GM19025 (cell line): Measurements from ENCODE around the gene TRPV2.

Source experiments
- ATAC-seq: cut with Tn5 transposase; IDR thresholded peaks from one replicate; pipeline ENCODE4 v1.9.1; 2021; ENCODE audit warnings: mild to moderate bottlenecking, low read depth, moderate library complexity; ENCODE audit not compliant: unreplicated experiment

The TRPV2 gene

DNA sequence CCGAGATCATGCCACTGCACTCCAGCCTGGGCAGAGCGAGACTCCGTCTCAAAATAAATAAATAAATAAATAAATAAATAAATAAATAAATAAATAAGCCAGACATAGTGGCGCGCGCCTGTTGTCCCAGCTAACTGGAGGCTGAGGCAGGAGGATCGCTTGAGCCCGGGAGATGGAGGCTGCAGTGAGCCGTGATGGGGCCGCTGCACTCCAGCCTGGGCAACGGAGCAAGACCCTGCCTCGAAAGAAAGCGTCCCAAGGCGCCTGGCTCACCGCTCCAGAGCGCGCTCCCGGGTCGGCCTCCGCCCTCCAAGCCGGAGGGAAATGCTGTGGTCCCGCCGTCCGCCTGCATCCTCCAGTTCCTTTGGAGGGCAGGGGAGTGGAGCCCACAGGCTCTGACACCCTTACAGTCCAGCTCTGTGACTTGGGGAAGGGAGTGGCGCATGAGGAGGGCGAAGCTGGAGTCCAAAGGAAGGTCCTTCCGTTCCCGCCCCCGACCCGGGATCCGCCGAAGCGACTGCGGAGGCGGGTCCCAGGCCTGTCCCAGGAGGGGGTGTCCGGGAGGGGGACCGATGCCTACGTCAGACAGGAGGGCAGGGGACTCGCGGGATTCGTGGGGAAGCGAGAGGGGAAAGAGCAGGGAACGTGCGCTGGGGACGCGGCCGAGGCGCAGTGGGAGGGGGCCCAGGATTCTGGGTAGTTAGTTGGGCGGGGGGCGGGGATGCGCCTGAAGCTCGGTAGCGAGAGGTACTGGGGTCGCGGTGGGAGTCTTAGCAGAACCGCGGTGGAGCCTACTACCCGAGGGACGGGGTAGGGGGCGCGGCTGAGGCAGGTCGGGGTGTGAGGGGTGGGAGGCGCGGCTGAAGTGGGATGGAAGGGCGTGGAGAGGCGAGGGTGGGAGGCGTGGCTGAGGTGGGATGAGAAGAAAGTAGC lies 8.4 kb upstream of the TRPV2 start:
- ATAC-seq = no peak

- peak; percentile 91 for ATAC-seq
Measured at GRCh38 chr17:16407911-16408588, 7.3 kb upstream of the TRPV2 start.

- no peak for ATAC-seq
Measured at GRCh38 chr17:16417399-16417798, 2.0 kb downstream of the TRPV2 start.

GRCh38 chr17:16417896-16418684 lies 2.7 kb downstream of the TRPV2 start:
- ATAC-seq = no peak

DNA sequence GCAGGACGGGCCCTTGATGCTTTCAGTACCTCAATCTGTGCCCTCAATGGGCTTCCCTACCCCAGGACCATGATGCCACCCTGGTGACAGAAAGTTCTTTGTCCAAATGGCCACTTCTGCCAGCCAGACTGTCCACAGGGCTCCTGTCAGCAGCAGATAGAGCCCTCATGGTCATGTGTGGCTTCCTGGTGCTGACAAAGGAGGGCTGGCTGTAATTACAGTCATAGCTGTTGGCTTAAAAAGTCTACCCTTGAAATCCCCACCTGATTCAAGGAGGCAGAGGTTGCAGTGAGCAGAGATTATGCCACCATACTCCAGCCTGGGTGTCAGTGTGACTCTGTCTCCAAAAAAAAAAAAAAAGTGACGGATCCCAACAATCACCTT lies 3.3 kb downstream of the TRPV2 start:
- ATAC-seq = no peak

DNA sequence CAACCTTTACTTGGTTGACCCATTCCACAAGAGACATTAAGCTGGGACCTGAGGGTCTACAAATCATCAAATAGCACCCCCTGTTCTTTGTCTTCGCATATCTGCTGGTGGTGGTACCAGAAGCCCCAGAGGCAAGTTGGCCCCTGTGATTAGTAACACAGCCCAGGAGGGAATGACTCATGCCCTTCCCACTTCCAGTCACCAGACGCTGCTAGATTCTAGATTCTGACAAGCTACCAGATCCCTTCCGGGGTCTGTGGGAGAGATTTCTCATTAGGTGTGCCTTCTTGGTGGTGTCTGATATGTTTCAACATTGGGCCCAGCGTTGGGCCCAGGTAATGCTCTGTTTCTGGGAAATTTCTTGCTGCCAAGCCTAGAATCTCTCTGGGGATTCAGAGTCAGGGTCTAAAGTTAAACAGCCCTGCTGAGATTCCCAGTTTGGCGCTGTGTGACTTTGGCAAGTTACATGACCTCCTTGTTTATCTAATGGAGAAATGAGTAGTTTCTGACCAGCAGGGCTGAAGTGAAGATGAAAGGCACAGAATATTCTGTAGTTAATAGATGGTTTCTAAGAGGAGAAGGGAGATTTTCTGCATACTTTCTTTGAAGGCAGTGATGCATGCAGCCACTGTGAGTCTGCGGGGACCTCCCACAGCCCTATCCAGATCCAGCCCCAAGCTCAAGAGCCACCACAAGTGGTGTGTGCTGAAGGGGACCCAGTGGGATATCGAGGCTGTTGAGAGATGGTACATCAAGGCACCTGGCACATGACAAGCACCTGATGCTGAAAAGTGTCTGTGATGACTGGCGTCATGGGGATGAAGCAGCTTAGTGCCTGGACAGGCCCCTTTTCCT lies 3.9 kb downstream of the TRPV2 start:
- ATAC-seq = no peak

- no peak for ATAC-seq
Measured at GRCh38 chr17:16419929-16420271, 4.5 kb downstream of the TRPV2 start.

DNA sequence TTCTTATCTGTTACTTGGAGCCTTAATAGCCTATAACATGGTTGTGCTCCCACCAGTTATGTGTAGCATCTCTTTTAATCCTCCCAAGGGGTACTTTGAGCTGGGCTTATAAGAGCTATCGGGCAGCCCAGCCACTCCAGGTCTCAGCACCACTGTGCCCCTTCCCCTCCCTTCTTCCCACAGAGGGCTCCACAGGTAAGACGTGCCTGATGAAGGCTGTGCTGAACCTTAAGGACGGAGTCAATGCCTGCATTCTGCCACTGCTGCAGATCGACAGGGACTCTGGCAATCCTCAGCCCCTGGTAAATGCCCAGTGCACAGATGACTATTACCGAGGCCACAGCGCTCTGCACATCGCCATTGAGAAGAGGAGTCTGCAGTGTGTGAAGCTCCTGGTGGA lies 7.0 kb downstream of the TRPV2 start:
- no peak for ATAC-seq

DNA sequence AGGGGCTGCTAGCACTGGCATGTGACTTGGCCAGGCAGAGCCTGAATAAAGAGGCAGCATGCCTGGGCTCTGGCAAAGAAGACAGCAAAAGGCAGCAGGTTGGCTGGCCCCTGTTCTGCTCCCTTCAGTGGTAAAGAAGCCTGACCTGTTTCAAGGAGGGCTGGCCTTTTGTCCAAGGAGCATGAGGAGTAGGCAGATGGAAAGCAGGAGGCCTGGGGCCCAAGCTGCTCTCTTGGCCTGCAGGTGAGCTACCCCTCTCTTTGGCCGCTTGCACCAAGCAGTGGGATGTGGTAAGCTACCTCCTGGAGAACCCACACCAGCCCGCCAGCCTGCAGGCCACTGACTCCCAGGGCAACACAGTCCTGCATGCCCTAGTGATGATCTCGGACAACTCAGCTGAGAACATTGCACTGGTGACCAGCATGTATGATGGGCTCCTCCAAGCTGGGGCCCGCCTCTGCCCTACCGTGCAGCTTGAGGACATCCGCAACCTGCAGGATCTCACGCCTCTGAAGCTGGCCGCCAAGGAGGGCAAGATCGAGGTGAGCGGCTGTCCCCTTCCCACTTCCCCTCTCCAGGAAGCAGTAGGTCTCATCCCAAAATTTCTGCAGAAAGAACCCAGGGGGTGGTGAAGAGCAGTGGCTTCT lies 8.0 kb downstream of the TRPV2 start:
- ATAC-seq = no peak

- no peak for ATAC-seq
Measured at GRCh38 chr17:16425202-16425601, 9.8 kb downstream of the TRPV2 start.

GRCh38 chr17:16425698-16426659 lies 10.6 kb downstream of the TRPV2 start:
- ATAC-seq = no peak

DNA sequence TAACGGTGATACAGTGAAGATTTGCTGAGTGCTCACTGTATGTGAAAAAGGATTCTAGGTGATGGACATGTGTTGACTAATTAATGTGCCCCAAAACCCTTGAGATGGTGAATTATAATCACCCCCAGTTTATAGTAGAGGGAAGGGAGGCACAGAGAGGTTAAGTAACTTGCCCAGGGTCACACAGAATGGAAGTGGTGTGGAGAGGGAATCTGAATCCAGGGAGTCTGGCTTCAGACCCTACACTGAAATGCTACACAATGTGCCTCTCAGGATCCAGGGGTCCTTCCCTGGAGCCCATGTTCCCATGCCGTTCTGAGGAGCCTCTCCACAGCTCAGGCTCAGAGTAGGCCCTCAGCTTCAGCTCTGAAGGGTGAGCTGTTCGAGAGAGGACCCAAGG lies 11.6 kb downstream of the TRPV2 start:
- no peak for ATAC-seq

DNA sequence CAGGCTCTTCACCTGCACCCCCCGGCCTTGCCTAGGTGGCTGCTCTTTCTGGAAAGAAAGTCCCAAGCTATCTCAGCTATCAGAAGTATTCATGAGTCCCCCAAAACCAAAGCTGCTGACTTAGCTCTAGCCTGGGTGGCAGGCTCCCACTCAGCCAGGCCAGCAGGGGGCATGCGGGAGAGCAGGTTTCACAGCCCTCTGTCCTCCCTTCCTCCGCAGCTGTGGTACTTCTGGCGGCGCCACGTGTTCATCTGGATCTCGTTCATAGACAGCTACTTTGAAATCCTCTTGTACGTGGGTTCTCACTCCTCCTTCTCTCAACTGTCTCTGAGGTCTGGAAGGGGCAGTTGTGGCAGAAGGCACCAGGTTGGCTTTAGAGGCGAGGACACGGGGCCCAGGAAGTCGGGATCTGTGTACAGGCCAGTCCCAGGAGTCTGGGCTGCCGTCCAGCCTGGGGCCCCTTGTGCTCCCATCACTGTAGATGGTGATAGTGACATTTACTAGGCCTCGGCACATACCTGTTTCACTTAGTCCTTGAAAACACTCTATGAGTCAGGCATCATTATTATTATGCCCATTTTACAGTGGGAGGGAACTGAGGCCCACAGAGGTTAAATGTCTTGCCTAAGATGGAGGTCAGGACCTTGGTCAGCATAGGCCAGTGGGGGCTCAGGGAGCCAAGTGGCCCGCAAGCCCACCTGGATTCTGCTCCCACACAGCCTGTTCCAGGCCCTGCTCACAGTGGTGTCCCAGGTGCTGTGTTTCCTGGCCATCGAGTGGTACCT lies 12.9 kb downstream of the TRPV2 start:
- no peak for ATAC-seq

DNA sequence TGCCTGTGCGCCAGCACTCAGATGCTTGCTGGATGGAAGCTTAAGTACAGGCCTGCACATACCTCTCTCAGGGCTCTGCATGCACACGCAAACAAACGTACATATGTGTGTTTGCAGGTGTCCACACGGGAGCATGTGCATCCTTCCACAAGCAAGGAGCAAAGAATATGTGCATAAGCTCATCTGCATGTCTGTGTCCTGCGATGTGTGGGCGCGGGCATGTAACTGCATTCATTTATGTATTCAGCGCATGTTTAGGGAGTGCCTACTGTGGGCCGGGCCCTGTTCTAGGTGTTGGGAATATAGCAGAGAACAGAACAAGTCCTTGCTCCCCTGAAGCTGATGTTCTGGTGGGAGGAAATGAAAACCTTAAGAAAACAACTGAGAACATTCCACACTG lies 13.7 kb downstream of the TRPV2 start:
- no peak for ATAC-seq

GRCh38 chr17:16430650-16431049 lies 15.3 kb downstream of the TRPV2 start:
- no peak for ATAC-seq

- no peak for ATAC-seq
Measured at GRCh38 chr17:16432017-16432416, 16.6 kb downstream of the TRPV2 start.

GRCh38 chr17:16433514-16433913 lies 18.1 kb downstream of the TRPV2 start:
- ATAC-seq = no peak

GRCh38 chr17:16434662-16435061 lies 19.3 kb downstream of the TRPV2 start:
- no peak for ATAC-seq
